ENCODE measurements around the gene IFITM10. TPM values are rescaled to one million over a fixed set of nuclear protein-coding genes. Genes with fewer than 3 reads are reported as not detected.

The IFITM10 gene
- total and polyA plus RNA-seq, 9 of the 15 experiments (the other 6 are each of a cell fraction or from before 2014, with no cell fraction given): 0.08 to 0.13 (median 0.09) TPM; not detected in 6

- Histone ChIP-seq H3K9me1 (ENCODE audit: control insufficient read depth, insufficient read depth, low read length) (no peaks in the 10 kb centered on the region), H3K4me1 (replicated peaks in 1 of 2; ENCODE audit: control insufficient read depth in 2 of 2, insufficient read depth in 2 of 2, low read length in 2 of 2) (peaks cover 21 to 56% of the 10 kb centered on the region in 2 experiments), H3K4me3 (no peak overlapping the region), H3K79me2 (ENCODE audit: control insufficient read depth, insufficient read depth, low read length) (peaks cover 7% of the 10 kb centered on the region), H3K9me3 (replicated peaks; ENCODE audit: control insufficient read depth, insufficient read depth, low read depth, low read length) (no peaks in the 10 kb centered on the region), H3K27me3 (ENCODE audit: control insufficient read depth in 2 of 2, insufficient read depth in 2 of 2, low read length in 2 of 2) (no peaks in the 10 kb centered on the region), H2AFZ (ENCODE audit: low read depth, low read length) (no peak overlapping the region), H3K27ac (ENCODE audit: extremely low read depth, low read depth, low read length) (no peak overlapping the region), H3K4me2 (ENCODE audit: insufficient read depth, low read length) (no peak overlapping the region), H3K36me3 (ENCODE audit: control insufficient read depth, insufficient read depth, low read length) (no peaks in the 10 kb centered on the region), H3K9ac (ENCODE audit: insufficient read depth in 1 of 2, low read depth in 2 of 2, low read length in 2 of 2) (peak overlapping the region in 1 of 2 experiments; percentile 65; a peak in 2 of 4 replicates), H4K20me1 (replicated peaks; ENCODE audit: control insufficient read depth, insufficient read depth, low read length) (no peaks in the 10 kb centered on the region)
- in situ Hi-C loops (cut with MboI): no loop called here
- 88% methylated on average over 7 of the region's 7 CpGs for WGBS (ENCODE audit: insufficient coverage, low coverage, missing lambda C conversion rate)
- TF ChIP-seq TCF7L2 (IDR thresholded peaks at IDR 0.05; ENCODE audit: low read depth, low read length): no peak
- TF ChIP-seq RB1 (IDR thresholded peaks at IDR 0.05; ENCODE audit: low read depth): no peak
- TF ChIP-seq BRCA1 (IDR thresholded peaks at IDR 0.05): no peak
- TF ChIP-seq BRCA1 (CRISPR knock-in tag; IDR thresholded peaks at IDR 0.05): no peak
- no peak for TF ChIP-seq WHSC1 (IDR thresholded peaks at IDR 0.05; ENCODE audit: low read length)
- no peak for TF ChIP-seq CBX2 (IDR thresholded peaks at IDR 0.05; ENCODE audit: insufficient read depth, low read length, poor library complexity, severe bottlenecking)
- no peak for TF ChIP-seq ZNF41 (CRISPR knock-in tag; conservative IDR thresholded peaks at IDR 0.05)
- no peak for TF ChIP-seq ZNF778 (CRISPR knock-in tag; IDR thresholded peaks at IDR 0.05)
- TF ChIP-seq MXI1 (IDR thresholded peaks at IDR 0.05; ENCODE audit: low read depth, low read length): no peak
- TF ChIP-seq ZNF561 (CRISPR knock-in tag; conservative IDR thresholded peaks at IDR 0.05): no peak
- no peak for TF ChIP-seq ZNF695 (CRISPR knock-in tag; IDR thresholded peaks at IDR 0.05)
- TF ChIP-seq KLF6 (CRISPR knock-in tag; IDR thresholded peaks at IDR 0.05; ENCODE audit: borderline replicate concordance): no peak
- TF ChIP-seq RBM14 (IDR thresholded peaks at IDR 0.05; ENCODE audit: borderline replicate concordance, insufficient read depth, low read depth, low read length): no peak
- no peak for TF ChIP-seq MCM2 (IDR thresholded peaks at IDR 0.05; ENCODE audit: low read depth)
- TF ChIP-seq ELK1 (CRISPR knock-in tag; IDR thresholded peaks at IDR 0.05): no peak
- ChIA-PET CTCF (ENCODE audit: low intra/inter-chr PET ratio) (no interaction called here), POLR2A (no interaction called here)
- ATAC-seq (no peak), DNase-seq (ENCODE audit: extremely low read depth in 1 of 4, low spot score in 3 of 4) (no peak), FAIRE-seq (no peak)
- BruUV-seq (replicated peaks): no TSS peak
- intact Hi-C loops (cut with micrococcal nuclease): no loop called here
Observed at GRCh38 chr11:1768141-1768469, 17.7 kb upstream of the IFITM10 start.

Data from K562 (cell line).